ENCODE results near the gene PSMD11.

DNA sequence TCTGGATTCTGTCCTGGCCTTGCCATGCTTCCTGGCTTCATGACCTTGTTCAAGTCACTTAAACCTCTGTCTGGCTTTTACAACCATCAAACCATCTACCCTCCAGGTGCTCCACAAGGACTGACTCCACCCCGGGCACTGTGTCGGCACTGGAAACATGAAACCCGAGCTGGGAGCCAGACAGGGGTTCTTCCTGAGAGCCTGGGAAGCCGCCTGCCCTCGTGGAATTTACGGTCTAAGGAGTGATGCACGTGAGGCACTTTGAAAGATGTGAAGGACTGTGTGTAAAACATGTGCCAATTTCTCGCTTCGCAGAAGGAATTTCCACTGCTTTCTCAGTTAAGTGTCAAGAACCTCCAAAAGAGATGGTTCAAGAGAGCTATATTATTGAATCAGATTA is 54.1 kb downstream of the PSMD11 start:
- TF ChIP-seq EZH2 (IDR thresholded peaks at IDR 0.05; ENCODE audit: low read length, unreplicated experiment): no peak
- TF ChIP-seq, protein P1, sequence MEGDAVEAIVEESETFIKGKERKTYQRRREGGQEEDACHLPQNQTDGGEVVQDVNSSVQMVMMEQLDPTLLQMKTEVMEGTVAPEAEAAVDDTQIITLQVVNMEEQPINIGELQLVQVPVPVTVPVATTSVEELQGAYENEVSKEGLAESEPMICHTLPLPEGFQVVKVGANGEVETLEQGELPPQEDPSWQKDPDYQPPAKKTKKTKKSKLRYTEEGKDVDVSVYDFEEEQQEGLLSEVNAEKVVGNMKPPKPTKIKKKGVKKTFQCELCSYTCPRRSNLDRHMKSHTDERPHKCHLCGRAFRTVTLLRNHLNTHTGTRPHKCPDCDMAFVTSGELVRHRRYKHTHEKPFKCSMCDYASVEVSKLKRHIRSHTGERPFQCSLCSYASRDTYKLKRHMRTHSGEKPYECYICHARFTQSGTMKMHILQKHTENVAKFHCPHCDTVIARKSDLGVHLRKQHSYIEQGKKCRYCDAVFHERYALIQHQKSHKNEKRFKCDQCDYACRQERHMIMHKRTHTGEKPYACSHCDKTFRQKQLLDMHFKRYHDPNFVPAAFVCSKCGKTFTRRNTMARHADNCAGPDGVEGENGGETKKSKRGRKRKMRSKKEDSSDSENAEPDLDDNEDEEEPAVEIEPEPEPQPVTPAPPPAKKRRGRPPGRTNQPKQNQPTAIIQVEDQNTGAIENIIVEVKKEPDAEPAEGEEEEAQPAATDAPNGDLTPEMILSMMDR (conservative IDR thresholded peaks at IDR 0.05; ENCODE audit: low read depth, low read length): no peak
- TF ChIP-seq EZH2phosphoT487 (IDR thresholded peaks at IDR 0.05; ENCODE audit: borderline replicate concordance, low read length): no peak

All from PC-3 (cell line).